Neural progenitor cell (in vitro differentiated cells): ENCODE results near the gene DVL2. TPM values are rescaled to one million over a fixed set of nuclear protein-coding genes. Genes with fewer than 3 reads are reported as not detected.

ENCODE experiments used
- DNase-seq: peaks from one replicate; pipeline ENCODE4 v3.0.0-alpha.2; 2016; ENCODE audit warnings: low spot score
- H2AFZ ChIP-seq: fragments of 200-600 bp; sonication (generic); replicated peaks from 2 replicates; pipeline ENCODE4 v1.6.1; 2016; ENCODE audit warnings: antibody characterized with exemption
- H3F3A ChIP-seq: fragments of 200-600 bp; sonication (generic); 2 replicates; pipeline ENCODE4 v1.6.1; 2016; ENCODE audit warnings: antibody characterized with exemption, low read depth
- H3K27ac ChIP-seq: fragments of 200-600 bp; sonication (generic); 2 replicates; pipeline ENCODE4 v1.5.1; 2016; ENCODE audit warnings: mild to moderate bottlenecking
- H3K27me3 ChIP-seq: fragments of 200-600 bp; sonication (generic); 2 replicates; pipeline ENCODE4 v1.6.1; 2016; ENCODE audit warnings: mild to moderate bottlenecking, moderate library complexity
- H3K36me3 ChIP-seq: fragments of 200-600 bp; sonication (generic); 2 replicates; pipeline ENCODE4 v1.5.1; 2016
- H3K4me1 ChIP-seq: fragments of 200-600 bp; sonication (generic); 2 replicates; pipeline ENCODE4 v1.6.1; 2016; ENCODE audit warnings: mixed run types
- H3K4me2 ChIP-seq: fragments of 200-600 bp; sonication (generic); 2 replicates; pipeline ENCODE4 v1.6.1; 2016
- H3K4me3 ChIP-seq: fragments of 200-600 bp; sonication (generic); 2 replicates; pipeline ENCODE4 v1.5.1; 2016
- H3K79me2 ChIP-seq: fragments of 200-600 bp; sonication (generic); 2 replicates; pipeline ENCODE4 v1.6.1; 2016; ENCODE audit warnings: low read depth
- H3K9ac ChIP-seq: fragments of 200-600 bp; sonication (generic); 2 replicates; pipeline ENCODE4 v1.6.1; 2016
- H3K9me3 ChIP-seq: fragments of 200-600 bp; sonication (generic); 2 replicates; pipeline ENCODE4 v1.5.1; 2016; ENCODE audit warnings: low read depth
- H4K20me1 ChIP-seq: fragments of 200-600 bp; sonication (generic); 2 replicates; pipeline ENCODE4 v1.6.1; 2016; ENCODE audit warnings: low read depth
- H3K27ac Mint-ChIP-seq: 3 replicates; pipeline ENCODE4 v1.8.0; 2021; ENCODE audit warnings: mixed read lengths
- H3K27me3 Mint-ChIP-seq: 2 replicates; pipeline ENCODE4 v1.8.0; 2022; ENCODE audit warnings: low read depth, mild to moderate bottlenecking, inconsistent platforms, moderate library complexity, mixed read lengths; ENCODE audit not compliant: insufficient read depth
- H3K36me3 Mint-ChIP-seq: 3 replicates; pipeline ENCODE4 v1.8.0; 2021; ENCODE audit warnings: mixed read lengths
- H3K4me1 Mint-ChIP-seq: 3 replicates; pipeline ENCODE4 v1.8.0; 2021; ENCODE audit warnings: mixed read lengths
- H3K4me3 Mint-ChIP-seq: 3 replicates; pipeline ENCODE4 v1.8.0; 2021; ENCODE audit warnings: mild to moderate bottlenecking, moderate library complexity, mixed read lengths
- H3K9me3 Mint-ChIP-seq: 3 replicates; pipeline ENCODE4 v1.8.0; 2020; ENCODE audit warnings: mixed read lengths
- CTCF ChIP-seq: fragments of 200-600 bp; sonication (generic); IDR thresholded peaks from 2 replicates; pipeline ENCODE4 v1.5.1; 2017; ENCODE audit warnings: antibody characterized with exemption, mild to moderate bottlenecking
- EZH2 ChIP-seq: fragments of 200-600 bp; sonication (generic); IDR thresholded peaks from 2 replicates; pipeline ENCODE4 v1.6.1; 2017; ENCODE audit warnings: antibody characterized with exemption, mild to moderate bottlenecking, moderate library complexity
- EZH2phosphoT487 ChIP-seq: fragments of 200-600 bp; sonication (generic); IDR thresholded peaks from 2 replicates; pipeline ENCODE4 v1.6.1; 2017; ENCODE audit warnings: antibody characterized with exemption
- total RNA-seq: library from RNA; depleted of rRNA; stranded (reverse); fragments of >200 nt; gene quantifications from 2 replicates; pipeline ENCODE4 v1.2.3, GENCODE V29; 2015; ENCODE audit warnings: low replicate concordance

Gene DVL2
- total RNA-seq, 1 donor from 2014 or later: 43.9 TPM

- H3K79me2 ChIP-seq: peaks cover 32% of the 10 kb centered on the region
- no peak overlapping the region for H3K4me2 ChIP-seq
- peaks cover 43% of the 10 kb centered on the region for H3K4me1 Mint-ChIP-seq
- H3K9ac ChIP-seq: no peak overlapping the region
- no peaks in the 10 kb centered on the region for H3K27me3 ChIP-seq
- peaks cover 2% of the 10 kb centered on the region for H3K27me3 Mint-ChIP-seq
- H3K4me3 ChIP-seq: no peak overlapping the region
- no peaks in the 10 kb centered on the region for H3K9me3 Mint-ChIP-seq
- H3K4me3 Mint-ChIP-seq: peak overlapping the region; percentile 78
- H3K27ac ChIP-seq: no peak overlapping the region
- H3K27ac Mint-ChIP-seq: no peak overlapping the region
- H3K36me3 ChIP-seq: peaks cover 11% of the 10 kb centered on the region
- H4K20me1 ChIP-seq: peaks cover 16% of the 10 kb centered on the region
- peaks cover 25% of the 10 kb centered on the region for H3K4me1 ChIP-seq
- H3K9me3 ChIP-seq: no peaks in the 10 kb centered on the region
- peaks cover 23% of the 10 kb centered on the region for H3F3A ChIP-seq
- no peak for DNase-seq
- no peak overlapping the region for H2AFZ ChIP-seq
- H3K36me3 Mint-ChIP-seq: peaks cover 26% of the 10 kb centered on the region
- TF ChIP-seq CTCF: no peak
- TF ChIP-seq EZH2phosphoT487: no peak
- TF ChIP-seq EZH2: no peak
Observed at GRCh38 chr17:7203391-7203790, 30.9 kb downstream of the DVL2 start.

- Mint-ChIP-seq H3K27me3 (peaks cover 7% of the 10 kb centered on the region), H3K4me3 (no peak overlapping the region), H3K36me3 (peaks cover 29% of the 10 kb centered on the region), H3K9me3 (no peaks in the 10 kb centered on the region), H3K27ac (no peak overlapping the region), H3K4me1 (peaks cover 10% of the 10 kb centered on the region)
- DNase-seq: no peak
- H3K27ac ChIP-seq: no peak overlapping the region
- no peak overlapping the region for H3K9ac ChIP-seq
- no peaks in the 10 kb centered on the region for H3K9me3 ChIP-seq
- TF ChIP-seq CTCF: no peak
- no peak for TF ChIP-seq EZH2phosphoT487
- TF ChIP-seq EZH2: no peak
- H3K27me3 ChIP-seq: no peaks in the 10 kb centered on the region
- H2AFZ ChIP-seq: no peak overlapping the region
- peaks cover 3% of the 10 kb centered on the region for H3F3A ChIP-seq
- H4K20me1 ChIP-seq: peaks cover 4% of the 10 kb centered on the region
- no peaks in the 10 kb centered on the region for H3K4me1 ChIP-seq
- H3K4me3 ChIP-seq: no peak overlapping the region
- peaks cover 4% of the 10 kb centered on the region for H3K36me3 ChIP-seq
- no peak overlapping the region for H3K4me2 ChIP-seq
- no peaks in the 10 kb centered on the region for H3K79me2 ChIP-seq
Observed at GRCh38 chr17:7196651-7197401, 37.5 kb downstream of the DVL2 start.

GRCh38 chr17:7195971-7196370 lies 38.3 kb downstream of the DVL2 start:
- H3K4me1 Mint-ChIP-seq: peaks cover 9% of the 10 kb centered on the region
- Histone ChIP-seq H3K4me1 (no peaks in the 10 kb centered on the region), H3K36me3 (peaks cover under 1% of the 10 kb centered on the region), H4K20me1 (peaks cover 13% of the 10 kb centered on the region), H3F3A (no peaks in the 10 kb centered on the region), H3K9me3 (no peaks in the 10 kb centered on the region), H3K4me2 (no peak overlapping the region), H3K79me2 (no peaks in the 10 kb centered on the region), H3K9ac (no peak overlapping the region), H3K4me3 (no peak overlapping the region), H2AFZ (no peak overlapping the region), H3K27ac (no peak overlapping the region), H3K27me3 (no peaks in the 10 kb centered on the region)
- DNase-seq: no peak
- H3K4me3 Mint-ChIP-seq: peak overlapping the region; percentile 27
- H3K36me3 Mint-ChIP-seq: peaks cover 28% of the 10 kb centered on the region
- TF ChIP-seq EZH2: no peak
- TF ChIP-seq EZH2phosphoT487: no peak
- no peak for TF ChIP-seq CTCF
- no peaks in the 10 kb centered on the region for H3K9me3 Mint-ChIP-seq
- H3K27me3 Mint-ChIP-seq: peaks cover 7% of the 10 kb centered on the region
- no peak overlapping the region for H3K27ac Mint-ChIP-seq
